Hindlimb muscle (tissue), 1 donor: ENCODE results near the gene MTUS2. TPM values are rescaled to one million over a fixed set of nuclear protein-coding genes. Genes with fewer than 3 reads are reported as not detected.

ENCODE experiments used
- DNase-seq: peaks from one replicate; pipeline ENCODE4 v3.0.0-alpha.2; 2013
- polyA plus RNA-seq: library from polyadenylated mRNA; unstranded; fragments of 120-200 nt; gene quantifications from one replicate; pipeline ENCODE4 v1.2.1, GENCODE V29; 2013; ENCODE audit not compliant: insufficient read length

The MTUS2 gene
- polyA plus RNA-seq, 1 donor = 24.3 TPM

- no peak for DNase-seq
These were observed 291.3 kb downstream of the MTUS2 start for GRCh38 chr13:29111446-29111845.

- DNase-seq = no peak
These were observed 295.7 kb downstream of the MTUS2 start for GRCh38 chr13:29115842-29116241.

GRCh38 chr13:29117663-29118062, 297.5 kb downstream of the MTUS2 start:
- no peak for DNase-seq

- DNase-seq = no peak
These were observed 298.3 kb downstream of the MTUS2 start for GRCh38 chr13:29118471-29118870.

GRCh38 chr13:29125191-29125933, 305.2 kb downstream of the MTUS2 start:
- peak; percentile 11 for DNase-seq

GRCh38 chr13:29125934-29126424, 305.8 kb downstream of the MTUS2 start:
- no peak for DNase-seq

GRCh38 chr13:29129616-29130015, 309.5 kb downstream of the MTUS2 start:
- no peak for DNase-seq

GRCh38 chr13:29131159-29131558, 311.0 kb downstream of the MTUS2 start:
- no peak for DNase-seq

- DNase-seq = no peak
These were observed 311.9 kb downstream of the MTUS2 start for GRCh38 chr13:29131881-29132668.

- no peak for DNase-seq
These were observed 316.2 kb downstream of the MTUS2 start for GRCh38 chr13:29136341-29136740.

GRCh38 chr13:29137016-29137415, 316.9 kb downstream of the MTUS2 start:
- DNase-seq = no peak

GRCh38 chr13:29137995-29138394, 317.9 kb downstream of the MTUS2 start:
- DNase-seq = no peak

GRCh38 chr13:29140277-29140676, 320.1 kb downstream of the MTUS2 start:
- DNase-seq = no peak

GRCh38 chr13:29143847-29144246, 323.7 kb downstream of the MTUS2 start:
- DNase-seq = no peak

- no peak for DNase-seq
These were observed 334.3 kb downstream of the MTUS2 start for GRCh38 chr13:29154390-29154789.

GRCh38 chr13:29156136-29156535, 336.0 kb downstream of the MTUS2 start:
- DNase-seq = no peak

GRCh38 chr13:29159871-29160270, 339.7 kb downstream of the MTUS2 start:
- no peak for DNase-seq

- DNase-seq = no peak
These were observed 340.7 kb downstream of the MTUS2 start for GRCh38 chr13:29160862-29161261.

- DNase-seq = no peak
These were observed 341.5 kb downstream of the MTUS2 start for GRCh38 chr13:29161676-29162075.

GRCh38 chr13:29162638-29163235, 342.6 kb downstream of the MTUS2 start:
- DNase-seq = no peak

- no peak for DNase-seq
These were observed 344.0 kb downstream of the MTUS2 start for GRCh38 chr13:29164116-29164515.

GRCh38 chr13:29165216-29165615, 345.1 kb downstream of the MTUS2 start:
- DNase-seq = no peak

- no peak for DNase-seq
These were observed 345.7 kb downstream of the MTUS2 start for GRCh38 chr13:29165840-29166239.
